ENCODE data around the gene TRIO. TPM values are rescaled to one million over a fixed set of nuclear protein-coding genes. Genes with fewer than 3 reads are reported as not detected.
"Not testable (repeated sequence)": the region's sequence is repeated elsewhere in the genome, so short reads cannot be mapped to it uniquely, and the experiment has no call there.

Gene TRIO
- total RNA-seq, 1 donor from 2014 or later, result 170 TPM

DNA sequence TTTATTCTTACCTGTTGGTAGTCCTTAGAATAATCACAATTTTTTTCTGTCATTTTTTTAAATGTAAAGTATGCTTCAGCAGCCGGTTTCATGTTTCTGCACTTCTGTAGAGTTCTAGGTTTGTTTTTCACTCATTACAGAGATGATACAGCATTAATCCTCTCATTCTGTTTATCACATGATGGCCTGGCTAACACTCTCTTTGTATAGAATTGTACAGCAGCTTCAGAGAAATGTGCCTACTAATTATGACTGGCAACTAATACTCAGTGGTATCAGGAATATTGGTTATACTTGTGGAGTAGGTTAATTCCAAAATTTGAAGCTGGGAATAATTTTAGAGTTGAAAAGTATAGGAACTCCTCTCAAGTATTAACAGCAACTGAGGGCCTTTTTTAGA, 245.6 kb downstream of the TRIO start:
- no peak overlapping the region for H3K4me3 ChIP-seq (ENCODE audit: low read depth, low read length)
- TF ChIP-seq, protein P1, sequence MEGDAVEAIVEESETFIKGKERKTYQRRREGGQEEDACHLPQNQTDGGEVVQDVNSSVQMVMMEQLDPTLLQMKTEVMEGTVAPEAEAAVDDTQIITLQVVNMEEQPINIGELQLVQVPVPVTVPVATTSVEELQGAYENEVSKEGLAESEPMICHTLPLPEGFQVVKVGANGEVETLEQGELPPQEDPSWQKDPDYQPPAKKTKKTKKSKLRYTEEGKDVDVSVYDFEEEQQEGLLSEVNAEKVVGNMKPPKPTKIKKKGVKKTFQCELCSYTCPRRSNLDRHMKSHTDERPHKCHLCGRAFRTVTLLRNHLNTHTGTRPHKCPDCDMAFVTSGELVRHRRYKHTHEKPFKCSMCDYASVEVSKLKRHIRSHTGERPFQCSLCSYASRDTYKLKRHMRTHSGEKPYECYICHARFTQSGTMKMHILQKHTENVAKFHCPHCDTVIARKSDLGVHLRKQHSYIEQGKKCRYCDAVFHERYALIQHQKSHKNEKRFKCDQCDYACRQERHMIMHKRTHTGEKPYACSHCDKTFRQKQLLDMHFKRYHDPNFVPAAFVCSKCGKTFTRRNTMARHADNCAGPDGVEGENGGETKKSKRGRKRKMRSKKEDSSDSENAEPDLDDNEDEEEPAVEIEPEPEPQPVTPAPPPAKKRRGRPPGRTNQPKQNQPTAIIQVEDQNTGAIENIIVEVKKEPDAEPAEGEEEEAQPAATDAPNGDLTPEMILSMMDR (conservative IDR thresholded peaks at IDR 0.05; ENCODE audit: low read depth, low read length), result no peak
- no peak for DNase-seq (ENCODE audit: low read depth)

DNA sequence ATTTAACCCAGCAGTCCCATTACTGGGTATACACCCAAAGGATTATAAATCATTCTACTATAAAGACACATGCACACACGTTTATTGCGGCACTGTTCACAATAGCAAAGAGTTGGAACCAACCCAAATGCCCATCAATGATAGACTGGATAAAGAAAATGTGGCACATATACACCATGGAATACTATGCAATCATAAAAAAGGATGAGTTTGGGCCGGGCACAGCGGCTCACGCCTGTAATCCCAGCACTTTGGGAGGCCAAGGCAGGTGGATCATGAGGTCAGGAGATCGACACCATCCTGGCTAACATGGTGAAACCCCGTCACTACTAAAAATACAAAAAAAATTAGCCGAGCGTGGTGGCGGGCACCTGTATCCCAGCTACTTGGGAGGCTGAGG, 249.4 kb downstream of the TRIO start:
- H3K4me3 ChIP-seq (ENCODE audit: low read depth, low read length); DNase-seq (ENCODE audit: low read depth): not testable (repeated sequence)

DNA sequence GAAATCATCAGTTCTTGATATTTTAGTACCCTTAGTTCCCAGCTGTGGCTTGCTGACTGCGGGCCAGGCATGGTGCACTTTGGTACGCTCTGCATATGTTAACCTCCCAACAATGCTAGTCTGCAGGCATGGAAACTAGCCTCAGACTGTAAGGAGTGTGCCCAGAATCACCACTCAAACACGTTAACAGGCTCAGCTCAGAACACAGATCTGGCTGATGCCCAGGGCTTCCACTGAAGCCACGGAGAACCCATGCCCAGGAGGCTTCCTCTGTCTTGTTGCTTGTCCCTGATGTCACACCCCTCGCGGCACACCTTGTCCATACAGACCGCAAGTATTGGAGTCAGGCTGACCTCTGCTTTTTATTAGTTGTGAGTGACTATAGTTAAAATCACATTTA, 251.2 kb downstream of the TRIO start:
- no peak for DNase-seq (ENCODE audit: low read depth)
- TF ChIP-seq, protein P1 (conservative IDR thresholded peaks at IDR 0.05; ENCODE audit: low read depth, low read length), result no peak
- no peak overlapping the region for H3K4me3 ChIP-seq (ENCODE audit: low read depth, low read length)

DNA sequence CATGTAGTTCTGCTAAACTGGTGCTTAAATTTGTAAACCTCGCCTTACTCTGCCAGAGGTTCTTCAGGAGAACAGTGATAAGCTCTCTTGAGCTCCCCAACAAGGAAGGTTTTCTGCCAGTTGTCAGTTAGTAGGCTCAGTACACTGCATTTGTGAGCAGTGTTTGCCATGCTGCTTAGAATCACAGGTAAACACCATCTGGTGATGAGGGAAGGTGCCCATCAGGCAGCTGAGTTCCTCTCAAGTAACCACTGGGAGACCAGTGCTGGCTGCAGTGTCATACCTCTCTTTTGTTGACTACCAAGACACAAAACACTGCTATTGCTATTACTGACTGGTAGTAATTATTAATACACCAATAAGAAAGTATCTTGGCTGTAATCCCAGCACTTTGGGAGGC, 252.3 kb downstream of the TRIO start:
- no peak overlapping the region for H3K4me3 ChIP-seq (ENCODE audit: low read depth, low read length)
- DNase-seq (ENCODE audit: low read depth), result no peak
- TF ChIP-seq, protein P1 (conservative IDR thresholded peaks at IDR 0.05; ENCODE audit: low read depth, low read length), result no peak

DNA sequence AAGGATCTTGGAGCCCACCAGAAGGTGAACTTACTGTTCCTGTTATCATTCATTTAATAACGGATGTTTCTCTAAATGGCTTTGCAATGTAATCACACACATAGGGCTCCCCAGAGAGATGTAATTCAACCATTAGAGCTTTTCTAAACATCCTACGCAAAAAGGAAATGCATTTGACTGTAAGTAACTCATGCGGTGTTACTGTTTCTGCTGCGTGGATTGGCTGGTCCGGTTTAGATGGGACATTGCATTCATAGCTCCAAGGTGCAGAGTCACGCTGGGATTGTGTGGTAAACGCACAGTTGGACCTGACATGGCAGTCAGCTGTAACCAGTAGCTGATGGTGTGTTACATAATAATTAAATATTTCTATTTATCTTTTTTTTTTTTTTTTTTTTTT, 252.9 kb downstream of the TRIO start:
- TF ChIP-seq, protein P1 (conservative IDR thresholded peaks at IDR 0.05; ENCODE audit: low read depth, low read length), result no peak
- DNase-seq (ENCODE audit: low read depth), result no peak
- no peak overlapping the region for H3K4me3 ChIP-seq (ENCODE audit: low read depth, low read length)

DNA sequence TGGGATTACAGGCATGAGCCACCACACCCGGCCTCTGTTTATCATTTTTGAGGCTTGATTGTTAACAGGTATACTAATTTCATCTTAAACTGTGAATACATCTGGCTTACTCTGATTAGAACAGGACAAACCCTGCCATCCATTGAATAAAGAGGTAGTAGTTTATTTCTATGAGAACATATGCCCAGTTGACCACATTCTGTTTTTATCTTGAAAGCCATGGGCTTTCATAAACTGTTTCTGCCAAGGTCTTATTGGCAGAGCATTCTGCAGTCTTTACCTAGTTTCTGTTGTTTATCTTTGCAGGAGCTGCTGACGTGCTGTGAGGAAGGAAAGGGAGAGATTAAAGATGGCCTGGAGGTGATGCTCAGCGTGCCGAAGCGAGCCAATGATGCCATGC, 253.6 kb downstream of the TRIO start:
- H3K4me3 ChIP-seq (ENCODE audit: low read depth, low read length), result no peak overlapping the region
- TF ChIP-seq, protein P1 (conservative IDR thresholded peaks at IDR 0.05; ENCODE audit: low read depth, low read length), result no peak
- no peak for DNase-seq (ENCODE audit: low read depth)

DNA sequence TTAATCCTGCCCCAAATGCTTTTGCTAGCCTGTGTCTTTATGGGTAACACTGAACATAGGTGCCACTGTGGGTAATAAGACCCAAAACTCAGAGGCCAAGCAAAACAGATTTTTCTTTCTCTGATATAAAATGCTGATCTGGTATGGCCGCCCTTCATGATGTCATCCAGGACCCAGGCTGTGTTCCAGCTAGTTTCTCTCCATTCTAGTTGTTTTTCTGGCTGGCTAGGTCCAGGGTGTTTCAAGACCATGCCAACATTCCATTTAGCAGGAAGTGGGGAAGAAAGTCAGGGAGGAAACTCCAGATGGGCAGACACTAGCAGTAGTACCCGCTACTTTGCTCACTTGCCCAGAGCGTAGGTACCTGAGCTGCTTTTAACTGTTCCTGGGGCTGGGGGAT, 254.6 kb downstream of the TRIO start:
- TF ChIP-seq, protein P1 (conservative IDR thresholded peaks at IDR 0.05; ENCODE audit: low read depth, low read length), result no peak
- peak; percentile 62 for DNase-seq (ENCODE audit: low read depth)
- no peak overlapping the region for H3K4me3 ChIP-seq (ENCODE audit: low read depth, low read length)
